NK-92 (cell line): ENCODE results near the gene TAS2R31.
"Not testable (repeated sequence)": the region's sequence is repeated elsewhere in the genome, so short reads cannot be mapped to it uniquely, and the experiment has no call there.

Experiments
- DNase-seq: peaks from one replicate; lab custom pipeline; 2025; ENCODE audit not compliant: unreplicated experiment; lab: John Stamatoyannopoulos, UW

TAS2R31 gene

GRCh38 chr12:11031307-11031706 is at the start of gene TAS2R31:
TSS of gene TAS2R31 (minus strand) at chr12:11031407. CDS start at chr12:11031335, 72 bp downstream.
- no peak for DNase-seq

- DNase-seq = no peak
Measured at GRCh38 chr12:11078246-11078645, 47.0 kb upstream of the TAS2R31 start.

- no peak for DNase-seq
Measured at GRCh38 chr12:11075642-11076041, 44.4 kb upstream of the TAS2R31 start.

- no peak for DNase-seq
Measured at GRCh38 chr12:11071414-11071813, 40.2 kb upstream of the TAS2R31 start.

- DNase-seq = no peak
Measured at GRCh38 chr12:11070999-11071398, 39.8 kb upstream of the TAS2R31 start.

- DNase-seq = no peak
Measured at GRCh38 chr12:11069854-11070365, 38.7 kb upstream of the TAS2R31 start.

GRCh38 chr12:11067514-11067913 is 36.3 kb upstream of the TAS2R31 start:
- no peak for DNase-seq

- DNase-seq = not testable (repeated sequence)
Measured at GRCh38 chr12:11062194-11062593, 31.0 kb upstream of the TAS2R31 start, which contains the start of gene TAS2R46. TSS of gene TAS2R46 (minus strand) at chr12:11062294. CDS start at chr12:11062294, 0 bp downstream.

GRCh38 chr12:11059784-11060183 is 28.6 kb upstream of the TAS2R31 start:
- no peak for DNase-seq

- no peak for DNase-seq
Measured at GRCh38 chr12:11059041-11059440, 27.8 kb upstream of the TAS2R31 start.

- DNase-seq = no peak
Measured at GRCh38 chr12:11055306-11055705, 24.1 kb upstream of the TAS2R31 start.

GRCh38 chr12:11049806-11050531 is 18.8 kb upstream of the TAS2R31 start:
- not testable (repeated sequence) for DNase-seq

GRCh38 chr12:11041366-11041765 is 10.2 kb upstream of the TAS2R31 start:
- DNase-seq = not testable (repeated sequence)

GRCh38 chr12:11040162-11040561 is 9.0 kb upstream of the TAS2R31 start:
- no peak for DNase-seq

GRCh38 chr12:11039171-11039570 is 8.0 kb upstream of the TAS2R31 start:
- no peak for DNase-seq

GRCh38 chr12:11033959-11034358 is 2.8 kb upstream of the TAS2R31 start:
- DNase-seq = not testable (repeated sequence)

GRCh38 chr12:11026118-11026517 is 5.1 kb downstream of the TAS2R31 start:
- DNase-seq = no peak

GRCh38 chr12:11023387-11023786 is 7.8 kb downstream of the TAS2R31 start:
- DNase-seq = no peak

- DNase-seq = no peak
Measured at GRCh38 chr12:11022520-11022919, 8.7 kb downstream of the TAS2R31 start, which contains the start of gene TAS2R19. TSS of gene TAS2R19 (minus strand) at chr12:11022620. CDS start at chr12:11022571, 49 bp downstream.

GRCh38 chr12:11016937-11017336 is 14.3 kb downstream of the TAS2R31 start:
- DNase-seq = no peak

- DNase-seq = no peak
Measured at GRCh38 chr12:11015775-11016430, 15.3 kb downstream of the TAS2R31 start.

- no peak for DNase-seq
Measured at GRCh38 chr12:11014234-11014633, 17.0 kb downstream of the TAS2R31 start.
